Dermis microvascular lymphatic vessel endothelial cell (primary cell): ENCODE results near the gene CDH24. TPM values are rescaled to one million over a fixed set of nuclear protein-coding genes. Genes with fewer than 3 reads are reported as not detected.
A peak's percentile ranks its signal among the peaks of the same experiment; 100 is the strongest.

Experiments used
- DNase-seq, 2 donors: peaks; one replicate each; pipeline versions ENCODE4 v3.0.0 to v3.0.0-alpha.2; 2010; ENCODE audit warnings: low read depth in 2 of 2
- total RNA-seq: library from RNA; depleted of rRNA; stranded (reverse); fragments of >200 nt; gene quantifications from 2 replicates; pipeline ENCODE4 v1.2.1, GENCODE V29; 2014

The CDH24 gene
- 1.5 and 1.9 TPM in 2 replicates for total RNA-seq

GRCh38 chr14:23056956-23057756 lies at the start of gene CDH24:
Gene CDH24 (minus strand): TSS chr14:23057520. CDS start chr14:23055733, 1,787 bp downstream.
- DNase-seq: peak in 1 of 2 donors; percentile 74

DNA sequence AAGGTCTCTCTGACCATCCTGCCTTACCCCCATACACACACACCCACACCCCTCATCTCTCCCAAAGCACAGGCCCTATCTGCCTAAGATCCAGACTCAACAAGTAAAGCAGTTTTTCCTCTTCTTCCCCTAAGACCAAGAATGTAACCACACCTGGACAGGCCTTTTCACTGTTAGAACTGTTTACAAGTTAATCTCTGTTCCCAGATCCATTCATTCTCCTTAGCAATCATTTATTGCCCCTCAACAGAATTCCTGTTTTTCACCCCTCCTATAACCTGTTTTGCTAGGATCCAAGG lies 49.4 kb upstream of the CDH24 start:
- DNase-seq: no peak

DNA sequence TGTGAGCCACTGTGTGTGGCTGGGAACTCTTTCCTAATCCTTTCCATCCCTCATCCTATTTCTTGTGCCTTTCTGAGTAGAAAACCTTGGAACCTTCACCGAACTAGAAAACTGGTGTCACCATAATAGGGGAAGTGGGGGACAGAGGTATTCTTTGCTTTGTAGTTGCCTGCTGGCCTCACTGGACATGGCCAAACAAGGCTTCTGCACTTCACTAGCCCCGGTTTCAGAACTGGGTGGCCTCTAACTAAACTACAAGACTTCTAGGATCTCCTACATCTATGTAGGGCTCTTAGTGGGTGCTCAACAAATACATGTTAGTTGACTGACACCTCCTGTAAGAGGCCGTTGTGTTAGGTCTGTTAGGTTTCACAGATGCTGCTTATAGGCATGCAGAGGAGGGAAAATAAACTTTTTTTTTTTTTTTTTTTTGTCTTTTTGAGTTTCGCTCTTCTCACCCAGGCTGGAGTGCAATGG lies 48.1 kb upstream of the CDH24 start:
- no peak for DNase-seq

- no peak for DNase-seq
Measured at GRCh38 chr14:23104591-23105347, 47.4 kb upstream of the CDH24 start, which contains the start of gene CIROP. Gene CIROP (minus strand): TSS chr14:23104989. CDS start chr14:23104920, 69 bp downstream.

DNA sequence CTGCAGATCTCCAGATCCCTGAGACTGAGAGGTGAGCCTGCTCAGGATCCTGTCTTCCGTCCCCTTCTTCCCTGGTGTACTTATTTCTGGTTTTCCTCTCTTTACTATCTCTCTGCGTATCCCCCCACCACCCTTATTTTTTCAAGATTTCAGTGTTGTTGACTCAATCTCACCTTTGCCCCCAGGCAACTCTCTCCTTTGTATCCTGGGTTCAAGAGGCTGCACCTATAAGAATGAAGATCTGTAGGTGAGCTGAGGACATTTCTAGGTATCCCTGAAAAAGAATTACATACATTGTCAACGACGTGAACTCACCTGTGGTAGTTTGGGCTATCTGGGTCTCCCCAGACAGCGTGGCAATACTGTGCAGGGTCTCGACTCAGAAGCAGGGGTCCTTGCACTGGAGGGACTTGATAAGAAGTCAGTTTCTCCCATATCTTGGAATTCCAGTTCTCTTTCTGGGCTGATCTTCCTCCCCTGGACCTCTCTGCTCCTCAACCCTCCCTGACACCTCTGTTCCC lies 46.8 kb upstream of the CDH24 start:
- no peak for DNase-seq

DNA sequence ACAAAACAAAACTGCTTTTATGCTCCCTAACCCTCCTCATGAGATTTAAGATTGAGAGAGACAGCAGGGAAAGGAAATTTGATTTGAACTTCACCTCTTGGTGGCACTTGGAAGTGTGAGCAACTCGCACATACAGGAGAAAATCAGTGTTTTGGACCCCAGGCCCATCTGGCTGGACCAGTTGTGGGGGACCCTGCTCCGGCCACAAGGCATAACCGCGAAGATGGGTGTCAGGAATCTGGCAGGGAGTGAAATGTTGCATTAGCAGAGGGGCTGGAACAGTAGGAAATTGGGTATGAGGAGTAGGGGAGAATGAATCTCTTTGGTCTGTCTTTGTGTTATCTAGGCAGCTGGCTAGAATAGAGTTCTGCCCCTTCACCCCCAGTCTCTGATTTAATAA lies 46.3 kb upstream of the CDH24 start:
- no peak for DNase-seq

- DNase-seq: no peak
Measured at GRCh38 chr14:23102801-23103200, 45.5 kb upstream of the CDH24 start.

- DNase-seq: no peak
Measured at GRCh38 chr14:23101986-23102625, 44.8 kb upstream of the CDH24 start.

GRCh38 chr14:23101213-23101970 lies 44.1 kb upstream of the CDH24 start:
- no peak for DNase-seq

DNA sequence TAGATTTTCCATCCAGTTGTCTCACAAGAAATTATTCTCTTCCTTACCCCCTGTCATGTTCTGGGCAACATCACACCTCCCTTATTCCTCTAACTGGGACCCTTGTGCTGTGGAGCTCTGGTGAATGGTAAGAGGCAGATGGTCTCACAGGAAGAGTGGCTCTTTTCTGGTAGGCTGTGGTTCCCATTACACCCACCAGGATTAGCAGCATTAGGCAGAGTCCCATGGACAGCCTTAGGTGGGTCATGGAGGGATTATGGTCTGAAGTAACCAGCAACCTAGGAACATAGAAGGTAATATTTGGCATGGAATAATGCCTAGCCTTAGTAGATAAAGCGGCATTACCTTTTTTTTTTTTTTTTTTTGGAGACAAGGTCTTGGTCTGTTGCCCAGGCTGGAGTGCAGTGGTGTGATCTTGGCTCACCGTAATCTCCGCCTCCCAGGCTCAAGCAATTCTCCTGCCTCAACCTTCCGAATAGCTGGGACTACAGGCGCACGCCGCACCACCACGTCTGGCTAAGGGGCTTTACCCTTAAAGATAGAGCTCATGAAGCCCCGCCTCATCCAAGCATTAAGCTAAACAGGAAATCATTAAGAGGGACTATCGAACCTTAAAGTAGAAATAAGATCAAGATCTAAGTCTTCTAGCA lies 42.0 kb upstream of the CDH24 start:
- no peak for DNase-seq

DNA sequence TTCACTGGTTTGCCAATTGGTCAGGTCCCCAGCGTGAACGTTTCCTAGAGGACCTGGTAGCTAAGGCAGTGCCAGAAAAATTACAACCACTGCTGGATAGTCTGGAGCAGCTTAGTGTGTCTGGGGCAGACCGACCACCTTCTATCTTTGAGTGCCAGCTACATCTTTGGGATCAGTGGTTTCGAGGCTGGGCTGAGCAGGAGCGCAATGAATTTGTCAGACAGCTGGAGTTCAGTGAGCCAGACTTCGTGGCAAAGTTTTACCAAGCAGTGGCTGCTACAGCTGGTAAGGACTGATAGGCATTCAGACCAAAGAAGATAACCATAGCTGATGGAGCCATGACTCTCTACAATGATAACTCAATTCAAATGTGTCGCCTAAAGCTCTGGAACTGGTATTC lies 40.5 kb upstream of the CDH24 start:
- DNase-seq: no peak

DNA sequence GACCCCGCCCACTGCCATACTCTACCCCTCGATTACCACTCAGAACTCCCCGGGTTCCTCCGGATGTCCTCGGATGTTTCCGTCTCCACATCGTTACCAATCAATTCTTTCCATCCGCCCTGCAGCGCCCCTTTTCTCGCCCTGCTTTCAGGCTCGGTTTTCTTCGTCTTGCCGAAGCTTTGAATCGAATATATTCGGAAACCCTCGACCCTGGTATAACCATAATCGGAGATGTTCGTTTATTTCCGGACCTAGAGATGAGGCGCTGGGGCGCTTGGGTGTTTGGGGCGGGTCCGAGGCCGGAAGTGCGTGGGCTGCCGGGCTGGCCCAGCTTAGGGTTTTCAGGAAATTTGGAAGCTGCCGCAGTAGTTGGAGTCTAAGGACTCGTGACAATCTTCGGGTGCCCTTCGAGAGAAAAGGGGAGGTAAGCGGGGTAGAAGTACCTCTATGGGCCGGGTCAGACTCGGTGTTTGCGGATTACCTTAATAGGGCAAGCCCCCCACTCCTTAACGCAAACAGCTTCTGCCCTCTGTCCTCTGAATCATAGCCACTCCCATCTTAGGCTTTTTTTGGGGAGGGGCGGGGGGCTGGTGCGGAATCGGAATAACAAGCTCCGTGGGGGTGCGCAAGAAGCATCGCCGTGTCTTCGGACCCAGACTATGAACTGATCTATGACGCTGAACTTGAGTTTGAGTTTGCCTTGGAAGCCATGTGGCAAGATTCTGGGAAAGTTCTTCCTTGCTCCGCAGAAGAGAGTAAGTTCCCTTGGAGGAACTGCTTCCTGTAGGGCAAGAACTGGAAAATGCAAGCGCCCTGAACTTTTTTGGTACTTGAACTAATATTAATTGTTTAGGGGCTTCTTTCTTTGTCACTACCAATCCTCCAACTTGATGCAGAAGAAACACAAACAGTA lies 38.1 kb upstream of the CDH24 start, which contains the start of gene C14orf119:
Gene C14orf119, plus strand, starts transcription at position 310 of the 913 bp plus-strand sequence. CDS start 2,154 bp downstream, outside the sequence.
- DNase-seq: peak; percentile 99

DNA sequence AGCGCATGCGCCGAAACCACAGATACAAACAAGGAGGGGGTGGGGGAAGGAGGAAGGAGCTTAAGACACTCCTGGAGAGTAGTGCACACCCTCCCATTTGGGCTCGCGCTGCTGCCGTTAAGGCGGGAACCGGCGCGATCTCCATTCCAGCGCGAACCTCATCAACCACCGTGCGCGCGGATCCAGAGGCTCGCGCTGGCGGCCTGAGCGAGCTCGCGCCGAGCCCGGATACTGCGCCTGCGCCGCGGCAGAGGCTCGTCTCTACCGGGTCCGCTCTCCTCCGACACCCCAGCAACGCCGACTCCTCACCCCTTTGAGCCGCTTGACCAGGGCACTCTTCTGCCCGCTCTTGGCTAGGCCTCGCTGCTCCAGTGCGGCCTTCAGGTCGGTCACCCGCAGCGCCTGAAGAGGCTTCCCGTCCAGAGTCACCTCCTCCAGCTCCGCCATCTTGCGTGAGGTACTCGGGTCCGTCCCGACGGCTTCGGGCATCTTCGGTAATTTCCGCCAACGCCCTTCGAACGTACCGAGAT lies 37.4 kb upstream of the CDH24 start, which contains the start of gene ACIN1:
Gene ACIN1, minus strand, starts transcription at position 471 of the 530 bp plus-strand sequence. Its CDS starts 24 bp downstream, at position 447.
- peak; percentile 54 to 89 for DNase-seq

- DNase-seq: peak in 1 of 2 donors; percentile 26
Measured at GRCh38 chr14:23093991-23094665, 36.8 kb upstream of the CDH24 start.

- DNase-seq: no peak
Measured at GRCh38 chr14:23093526-23093925, 36.2 kb upstream of the CDH24 start.

- DNase-seq: no peak
Measured at GRCh38 chr14:23093104-23093503, 35.8 kb upstream of the CDH24 start.

GRCh38 chr14:23091294-23092225 lies 34.2 kb upstream of the CDH24 start:
- DNase-seq: no peak
